Fibroblast of upper back skin (primary cell): ENCODE data around the gene CAMTA1.
"Not testable (repeated sequence)": the region's sequence is repeated elsewhere in the genome, so short reads cannot be mapped to it uniquely, and the experiment has no call there.

Experiments
- DNase-seq: peaks from one replicate; pipeline ENCODE4 v3.0.0-alpha.2; 2013

Gene CAMTA1

GRCh38 chr1:7362947-7363346 is 577.7 kb downstream of the CAMTA1 start:
- no peak for DNase-seq

- DNase-seq, result no peak
These were observed 578.2 kb downstream of the CAMTA1 start for GRCh38 chr1:7363450-7363849.

- DNase-seq, result no peak
These were observed 580.5 kb downstream of the CAMTA1 start for GRCh38 chr1:7365706-7366105.

GRCh38 chr1:7366286-7366954 is 581.2 kb downstream of the CAMTA1 start:
- DNase-seq, result peak; percentile 18

- DNase-seq, result no peak
These were observed 581.9 kb downstream of the CAMTA1 start for GRCh38 chr1:7366955-7367665.

GRCh38 chr1:7369866-7370265 is 584.6 kb downstream of the CAMTA1 start:
- DNase-seq, result no peak

- no peak for DNase-seq
These were observed 586.7 kb downstream of the CAMTA1 start for GRCh38 chr1:7371926-7372325.

GRCh38 chr1:7372477-7373120 is 587.3 kb downstream of the CAMTA1 start:
- no peak for DNase-seq

- DNase-seq, result no peak
These were observed 588.0 kb downstream of the CAMTA1 start for GRCh38 chr1:7373251-7373650.

GRCh38 chr1:7373876-7374562 is 588.8 kb downstream of the CAMTA1 start:
- peak; percentile 47 for DNase-seq

GRCh38 chr1:7374563-7375160 is 589.4 kb downstream of the CAMTA1 start:
- no peak for DNase-seq

- no peak for DNase-seq
These were observed 590.1 kb downstream of the CAMTA1 start for GRCh38 chr1:7375329-7375728.

- no peak for DNase-seq
These were observed 590.8 kb downstream of the CAMTA1 start for GRCh38 chr1:7375781-7376660.

GRCh38 chr1:7376676-7377075 is 591.4 kb downstream of the CAMTA1 start:
- no peak for DNase-seq

GRCh38 chr1:7378346-7379130 is 593.3 kb downstream of the CAMTA1 start:
- DNase-seq, result no peak

GRCh38 chr1:7379441-7379971 is 594.3 kb downstream of the CAMTA1 start:
- peak; percentile 74 for DNase-seq

- DNase-seq, result not testable (repeated sequence)
These were observed 594.8 kb downstream of the CAMTA1 start for GRCh38 chr1:7380068-7380467.

GRCh38 chr1:7380712-7381111 is 595.5 kb downstream of the CAMTA1 start:
- no peak for DNase-seq

- not testable (repeated sequence) for DNase-seq
These were observed 596.5 kb downstream of the CAMTA1 start for GRCh38 chr1:7381729-7382128.

- no peak for DNase-seq
These were observed 597.7 kb downstream of the CAMTA1 start for GRCh38 chr1:7382971-7383370.
